HK-2 (cell line): ENCODE data around the gene BIN2.
"Not testable (repeated sequence)": the region's sequence is repeated elsewhere in the genome, so short reads cannot be mapped to it uniquely, and the experiment has no call there.

ENCODE experiments used
- DNase-seq: peaks from one replicate; pipeline ENCODE4 v3.0.0-alpha.2; 2018; ENCODE audit not compliant: unreplicated experiment

Gene BIN2

GRCh38 chr12:51259600-51259999 lies 64.4 kb downstream of the BIN2 start:
- DNase-seq = not testable (repeated sequence)

GRCh38 chr12:51254536-51254935 lies 69.4 kb downstream of the BIN2 start:
- no peak for DNase-seq

- no peak for DNase-seq
Observed at GRCh38 chr12:51253276-51253675, 70.7 kb downstream of the BIN2 start.

- no peak for DNase-seq
Observed at GRCh38 chr12:51247523-51248206, 76.3 kb downstream of the BIN2 start.

- DNase-seq = no peak
Observed at GRCh38 chr12:51246254-51246853, 77.6 kb downstream of the BIN2 start.

GRCh38 chr12:51245476-51246253 lies 78.3 kb downstream of the BIN2 start:
- DNase-seq = no peak

- DNase-seq = no peak
Observed at GRCh38 chr12:51244269-51244668, 79.7 kb downstream of the BIN2 start.

- no peak for DNase-seq
Observed at GRCh38 chr12:51242876-51243275, 81.1 kb downstream of the BIN2 start.

GRCh38 chr12:51242120-51242519 lies 81.9 kb downstream of the BIN2 start:
- DNase-seq = no peak

- DNase-seq = no peak
Observed at GRCh38 chr12:51240971-51241370, 83.0 kb downstream of the BIN2 start.

- peak; percentile 94 for DNase-seq
Observed at GRCh38 chr12:51238510-51239334, 85.3 kb downstream of the BIN2 start, which contains the start of gene DAZAP2. TSS of gene DAZAP2 (plus strand) at chr12:51238826. CDS start at chr12:51238908, 82 bp downstream.

GRCh38 chr12:51238037-51238509 lies 85.9 kb downstream of the BIN2 start:
- DNase-seq = no peak

- no peak for DNase-seq
Observed at GRCh38 chr12:51234530-51234929, 89.4 kb downstream of the BIN2 start.

GRCh38 chr12:51232642-51233041 lies 91.3 kb downstream of the BIN2 start:
- DNase-seq = no peak
